Panc1 (cell line): ENCODE data around the gene MALAT1. TPM values are rescaled to one million over a fixed set of nuclear protein-coding genes. Genes with fewer than 3 reads are reported as not detected.
A peak's percentile ranks its signal among the peaks of the same experiment; 100 is the strongest.

Experiments used
- ATAC-seq: fragments of 200-7000 bp; cut with Tn5 transposase; 2 replicates; pipeline ENCODE4 v1.9.1; 2020; ENCODE audit warnings: mild to moderate bottlenecking, moderate library complexity
- BruUV-seq: library from RNA; stranded (reverse); fragments of 400-500 nt; replicated peaks from 2 replicates; lab custom pipeline; 2021; lab: Mats Ljungman, UMichigan
- CTCF ChIA-PET: fragments of 300-600 bp; sonication (Branson Sonifier 250); formaldehyde crosslinking; loops from one replicate; lab custom pipeline; 2022; ENCODE audit warnings: antibody characterized with exemption; lab: Charles Lee
- POLR2A ChIA-PET: fragments of 300-600 bp; sonication (Branson Sonifier 250); formaldehyde crosslinking; loops from one replicate; lab custom pipeline; 2022; ENCODE audit warnings: antibody characterized with exemption; lab: Charles Lee
- DNase-seq: peaks from one replicate; pipeline ENCODE4 v3.0.0-alpha.2; 2010; ENCODE audit warnings: low read depth, low spot score
- H3K27ac ChIP-seq: 2 replicates; pipeline ENCODE4 v1.5.1; 2011; ENCODE audit warnings: mild to moderate bottlenecking, low read length, inconsistent platforms
- H3K27me3 ChIP-seq: fragments of 200-500 bp; sonication (Bioruptor generic); 2 replicates; pipeline ENCODE4 v1.6.0; 2014; ENCODE audit warnings: low read length, inconsistent platforms; ENCODE audit not compliant: control insufficient read depth, insufficient read depth
- H3K36me3 ChIP-seq: fragments of 200-500 bp; sonication (Bioruptor generic); 2 replicates; pipeline ENCODE4 v1.5.1; 2014; ENCODE audit warnings: inconsistent platforms, mild to moderate bottlenecking, low read length, moderate library complexity; ENCODE audit not compliant: control insufficient read depth, insufficient read depth
- H3K4me1 ChIP-seq: 2 replicates; pipeline ENCODE4 v1.5.1; 2011; ENCODE audit warnings: inconsistent platforms, mild to moderate bottlenecking, low read length, moderate library complexity; ENCODE audit not compliant: control insufficient read depth, insufficient read depth
- H3K4me3 ChIP-seq, 2 experiments: 2 replicates each; pipeline ENCODE4 v1.5.1; 2011 to 2012; ENCODE audit warnings: low read depth in 2 of 2, low read length in 2 of 2, mild to moderate bottlenecking in 2 of 2, inconsistent platforms in 1 of 2, moderate library complexity in 1 of 2
- H3K9me3 ChIP-seq: fragments of 200-500 bp; sonication (Bioruptor generic); 2 replicates; pipeline ENCODE4 v1.5.1; 2014; ENCODE audit warnings: low read depth, mild to moderate bottlenecking, inconsistent platforms, low read length, moderate library complexity; ENCODE audit not compliant: control insufficient read depth, insufficient read depth
- CTCF ChIP-seq: fragments of 450-650 bp; IDR thresholded peaks from 2 replicates; pipeline ENCODE4 v1.5.1; 2017; ENCODE audit warnings: mild to moderate bottlenecking
- POLR2AphosphoS5 ChIP-seq: IDR thresholded peaks from 2 replicates; pipeline ENCODE4 v1.6.1; 2012; ENCODE audit warnings: mild to moderate bottlenecking, low read depth, low read length, moderate library complexity
- TCF7L2 ChIP-seq: IDR thresholded peaks from 2 replicates; pipeline ENCODE4 v1.6.1; 2011; ENCODE audit warnings: mild to moderate bottlenecking, low read depth, low read length, inconsistent platforms
- in situ Hi-C: cut with HindIII; loops from 2 replicates; pipeline ENCODE4 v1.10.0; 2016; ENCODE audit warnings: low sequenced_read_pairs, low pct_unique_long_range_greater_than_20kb
- intact Hi-C: fragments of 100-400 bp; cut with micrococcal nuclease; formaldehyde crosslinking; loops from one replicate; pipeline ENCODE4 v1.10.0; 2022; ENCODE audit not compliant: unreplicated experiment
- total RNA-seq: library from RNA; stranded (reverse); gene quantifications from one replicate; pipeline ENCODE4 v1.2.1, GENCODE V29; 2021; ENCODE audit not compliant: unreplicated experiment

The MALAT1 gene
- total RNA-seq, 1 experiment from 2014 or later = 13,645 TPM

DNA sequence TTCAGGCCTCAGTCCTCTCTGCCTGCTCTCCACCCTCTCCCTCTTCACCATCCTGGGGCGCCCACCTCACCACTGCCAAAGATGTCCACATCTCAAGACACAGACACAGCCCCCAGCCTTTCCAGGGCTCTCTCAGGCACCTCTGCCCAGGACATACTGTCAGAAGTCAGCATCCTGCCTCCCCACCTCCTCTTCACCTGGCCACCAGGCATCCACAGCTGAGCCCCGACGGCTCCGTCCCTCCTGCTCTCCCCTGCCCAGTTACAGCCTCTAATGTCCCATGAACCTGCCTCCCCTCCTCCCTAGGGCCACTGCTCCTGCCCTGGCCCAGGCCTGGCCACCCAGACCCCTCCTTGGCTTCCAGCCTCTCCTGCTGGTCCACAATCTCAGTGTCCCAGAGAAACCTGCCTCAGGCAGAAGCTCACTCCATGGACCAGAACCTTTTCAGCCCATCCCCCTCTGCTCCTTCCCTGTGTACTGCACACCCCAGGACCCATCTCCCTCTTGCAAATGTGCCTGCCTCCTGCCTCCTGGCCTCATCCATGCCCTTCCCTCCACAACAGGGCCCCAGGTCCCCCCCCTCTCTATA lies 56.1 kb downstream of the MALAT1 start:
- H3K36me3 ChIP-seq = no peaks in the 10 kb centered on the region
- peak overlapping the region; percentile 48 for H3K27ac ChIP-seq
- ATAC-seq = no peak
- in situ Hi-C loops (no loop called here), intact Hi-C loops (loop anchor here (10.0 kb wide), 1 partner anchor 300 kb away; the partner anchor contains the start of gene CFL1)
- POLR2A ChIA-PET = no interaction called here
- DNase-seq = no peak
- no TSS peak for BruUV-seq
- H3K4me3 ChIP-seq = no peak overlapping the region
- CTCF ChIA-PET = interaction anchor here (0.6 kb wide), 1 partner anchor 38 kb away, joined by 3 read pairs; no protein-coding TSS in a partner anchor
- no peaks in the 10 kb centered on the region for H3K27me3 ChIP-seq
- H3K9me3 ChIP-seq = no peaks in the 10 kb centered on the region
- TF ChIP-seq CTCF (no peak), POLR2AphosphoS5 (no peak)
- H3K4me1 ChIP-seq = peaks cover 70% of the 10 kb centered on the region

GRCh38 chr11:65555693-65556231 lies 56.9 kb downstream of the MALAT1 start:
- no TSS peak for BruUV-seq

More at GRCh38 chr11:65555693-65556231, 56.9 kb downstream of the MALAT1 start:
- Histone ChIP-seq H3K4me3 (peak overlapping the region in 1 of 2 experiments; percentile 57; a peak in 2 of 4 replicates), H3K4me1 (peaks cover 78% of the 10 kb centered on the region), H3K27ac (peak overlapping the region; percentile 58), H3K36me3 (no peaks in the 10 kb centered on the region), H3K9me3 (no peaks in the 10 kb centered on the region), H3K27me3 (no peaks in the 10 kb centered on the region)
- ChIA-PET POLR2A (no interaction called here), CTCF (interaction anchor here (0.6 kb wide), 1 partner anchor 39 kb away, joined by 3 read pairs; no protein-coding TSS in a partner anchor)
- in situ Hi-C loops = no loop called here
- DNase-seq (peak; percentile 73), ATAC-seq (peak; percentile 15)
- intact Hi-C loops = loop anchor here (10.0 kb wide), 1 partner anchor 299 kb away; the partner anchor contains the start of gene CFL1
- TF ChIP-seq POLR2AphosphoS5 (no peak), TCF7L2 (no peak)

Other genes starting within 250 kb of the MALAT1 start
- 39.0 TPM for gene POLA2, start 237.1 kb upstream of the MALAT1 start, total RNA-seq
- 8.1 TPM for gene CDC42EP2, start 184.2 kb upstream of the MALAT1 start, total RNA-seq
- 97.0 TPM for gene DPF2, start 165.2 kb upstream of the MALAT1 start, total RNA-seq
- gene TIGD3, start 144.3 kb upstream of the MALAT1 start, total RNA-seq = 2.4 TPM
- 9.8 TPM for gene SLC25A45, start 116.4 kb upstream of the MALAT1 start, total RNA-seq
- 85.8 TPM for gene FRMD8, start 112.4 kb upstream of the MALAT1 start, total RNA-seq
- 731 TPM for gene NEAT1, start 76.2 kb upstream of the MALAT1 start, total RNA-seq
- gene SCYL1, start 26.0 kb downstream of the MALAT1 start, total RNA-seq = 117 TPM
- 133 TPM for gene LTBP3, start 59.3 kb downstream of the MALAT1 start, total RNA-seq
- 61.2 TPM for gene ZNRD2, start 71.4 kb downstream of the MALAT1 start, total RNA-seq
- gene FAM89B, start 73.5 kb downstream of the MALAT1 start, total RNA-seq = 102 TPM
- gene EHBP1L1, start 77.0 kb downstream of the MALAT1 start, total RNA-seq = 108 TPM
- gene KCNK7, start 96.8 kb downstream of the MALAT1 start, total RNA-seq = 0.69 TPM
- gene MAP3K11, start 115.2 kb downstream of the MALAT1 start, total RNA-seq = 124 TPM
- gene PCNX3, start 116.7 kb downstream of the MALAT1 start, total RNA-seq = 74.5 TPM
- 86.9 TPM for gene SIPA1, start 139.1 kb downstream of the MALAT1 start, total RNA-seq
- gene RELA, start 163.9 kb downstream of the MALAT1 start, total RNA-seq = 141 TPM
- gene KAT5, start 213.2 kb downstream of the MALAT1 start, total RNA-seq = 84.2 TPM
- 107 TPM for gene RNASEH2C, start 221.8 kb downstream of the MALAT1 start, total RNA-seq